ENCODE data around the gene EXOC6.
A peak's percentile ranks its signal among the peaks of the same experiment; 100 is the strongest.

Gene EXOC6

DNA sequence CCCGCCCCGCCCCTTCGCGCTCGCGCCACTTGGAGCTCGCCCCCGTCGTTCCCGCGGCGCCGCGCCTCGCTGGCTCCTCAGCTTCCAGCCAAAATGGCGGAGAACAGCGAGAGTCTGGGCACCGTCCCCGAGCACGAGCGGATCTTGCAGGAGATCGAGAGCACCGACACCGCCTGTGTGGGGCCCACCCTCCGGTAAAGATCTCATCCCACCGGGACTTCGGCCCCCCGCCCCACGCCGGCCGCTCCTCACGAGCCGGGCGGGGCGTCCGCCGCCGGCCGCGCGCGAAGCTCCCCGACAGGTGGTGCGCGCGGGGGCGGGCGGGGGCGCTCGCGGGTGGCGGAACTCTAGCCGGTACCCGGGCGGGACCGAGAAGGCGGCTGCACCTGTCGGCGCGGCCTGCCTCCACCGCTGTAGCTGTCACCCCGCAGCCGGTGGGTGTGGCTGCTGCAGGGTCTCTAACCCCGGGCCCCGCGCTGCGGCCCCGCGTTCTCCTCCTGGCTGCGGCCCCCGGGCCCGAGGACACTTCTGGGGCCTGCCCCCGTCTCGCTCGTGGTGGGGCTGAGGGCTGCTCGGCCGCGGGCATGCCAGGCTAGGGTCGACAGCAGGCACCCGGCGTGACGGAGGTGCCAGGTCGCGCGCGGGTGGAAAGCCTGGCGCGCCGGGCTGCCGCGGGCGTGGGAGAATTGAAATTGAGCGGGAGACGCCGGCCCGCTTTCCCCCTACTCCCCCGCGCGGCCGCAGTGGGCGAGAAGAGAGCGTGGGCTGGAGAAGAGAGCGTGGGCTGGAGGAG lies at the start of gene EXOC6:
EXOC6 (plus strand) TSS at position 80 of the 793 bp plus-strand sequence; CDS start at position 94, 14 bp downstream.
- peak within 1 kb of the TSS; percentile 85 for H3K4me3 ChIP-seq (replicated peaks; ENCODE audit: low read depth, low read length)
- peak; percentile 40 for DNase-seq (ENCODE audit: extremely low read depth, low read depth)
- TF ChIP-seq, protein P1, sequence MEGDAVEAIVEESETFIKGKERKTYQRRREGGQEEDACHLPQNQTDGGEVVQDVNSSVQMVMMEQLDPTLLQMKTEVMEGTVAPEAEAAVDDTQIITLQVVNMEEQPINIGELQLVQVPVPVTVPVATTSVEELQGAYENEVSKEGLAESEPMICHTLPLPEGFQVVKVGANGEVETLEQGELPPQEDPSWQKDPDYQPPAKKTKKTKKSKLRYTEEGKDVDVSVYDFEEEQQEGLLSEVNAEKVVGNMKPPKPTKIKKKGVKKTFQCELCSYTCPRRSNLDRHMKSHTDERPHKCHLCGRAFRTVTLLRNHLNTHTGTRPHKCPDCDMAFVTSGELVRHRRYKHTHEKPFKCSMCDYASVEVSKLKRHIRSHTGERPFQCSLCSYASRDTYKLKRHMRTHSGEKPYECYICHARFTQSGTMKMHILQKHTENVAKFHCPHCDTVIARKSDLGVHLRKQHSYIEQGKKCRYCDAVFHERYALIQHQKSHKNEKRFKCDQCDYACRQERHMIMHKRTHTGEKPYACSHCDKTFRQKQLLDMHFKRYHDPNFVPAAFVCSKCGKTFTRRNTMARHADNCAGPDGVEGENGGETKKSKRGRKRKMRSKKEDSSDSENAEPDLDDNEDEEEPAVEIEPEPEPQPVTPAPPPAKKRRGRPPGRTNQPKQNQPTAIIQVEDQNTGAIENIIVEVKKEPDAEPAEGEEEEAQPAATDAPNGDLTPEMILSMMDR (IDR thresholded peaks at IDR 0.05; ENCODE audit: low read depth, low read length, missing control alignments), result no peak

GRCh38 chr10:92799568-92799967 lies 48.8 kb upstream of the EXOC6 start:
- no peak for DNase-seq (ENCODE audit: extremely low read depth, low read depth)

GRCh38 chr10:92800134-92800733 lies 48.1 kb upstream of the EXOC6 start:
- no peak for DNase-seq (ENCODE audit: extremely low read depth, low read depth)
- TF ChIP-seq, protein P1 (IDR thresholded peaks at IDR 0.05; ENCODE audit: low read depth, low read length, missing control alignments), result no peak
- H3K4me3 ChIP-seq (replicated peaks; ENCODE audit: low read depth, low read length), result no peak overlapping the region

More at GRCh38 chr10:92799568-92799967, 48.8 kb upstream of the EXOC6 start:
- TF ChIP-seq, protein P1 (IDR thresholded peaks at IDR 0.05; ENCODE audit: low read depth, low read length, missing control alignments), result no peak
- no peak overlapping the region for H3K4me3 ChIP-seq (replicated peaks; ENCODE audit: low read depth, low read length)

DNA sequence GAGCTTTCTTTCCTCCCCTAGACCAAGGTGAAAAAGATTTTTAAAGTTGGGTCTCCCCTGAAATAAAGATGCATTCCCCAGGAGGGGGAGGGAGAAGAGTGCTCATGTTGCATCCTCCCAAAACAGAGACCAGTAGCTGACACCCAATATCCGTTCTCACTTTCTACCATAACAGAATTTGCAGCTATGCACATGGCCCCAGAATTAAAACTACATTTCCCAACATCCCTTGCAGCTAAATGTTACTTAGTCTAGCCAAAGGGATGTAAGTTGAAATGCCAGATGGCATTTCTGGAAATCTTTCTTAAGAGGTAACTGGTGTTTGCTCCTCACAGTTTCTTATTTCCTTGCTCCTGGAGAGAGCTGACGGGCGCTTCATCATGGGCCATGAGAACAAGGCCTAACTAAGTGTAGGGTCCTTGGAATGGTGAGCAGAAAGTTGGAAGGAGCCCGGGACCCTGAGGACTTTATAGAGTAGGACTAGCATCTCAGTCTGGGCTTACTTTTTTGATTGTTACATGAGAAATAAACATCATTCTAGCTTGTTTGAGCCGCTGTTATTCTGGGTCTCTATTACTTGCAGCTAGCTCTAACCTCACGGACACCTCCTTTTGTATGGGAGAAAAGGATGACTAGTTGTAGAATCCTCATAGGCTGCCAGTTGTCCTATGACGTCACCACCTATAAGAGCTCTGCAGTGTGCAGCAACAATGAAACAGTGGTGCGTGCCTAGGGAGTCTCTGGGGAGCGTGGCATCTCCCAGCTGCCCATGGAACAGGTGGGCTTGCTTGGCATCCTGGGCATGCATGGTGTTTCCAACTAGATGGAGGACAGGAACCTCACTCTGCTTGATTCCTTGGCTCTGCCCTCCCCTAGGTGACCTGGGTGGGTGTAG lies 46.1 kb upstream of the EXOC6 start:
- TF ChIP-seq, protein P1 (IDR thresholded peaks at IDR 0.05; ENCODE audit: low read depth, low read length, missing control alignments), result no peak
- no peak for DNase-seq (ENCODE audit: extremely low read depth, low read depth)
- H3K4me3 ChIP-seq (replicated peaks; ENCODE audit: low read depth, low read length), result no peak overlapping the region

DNA sequence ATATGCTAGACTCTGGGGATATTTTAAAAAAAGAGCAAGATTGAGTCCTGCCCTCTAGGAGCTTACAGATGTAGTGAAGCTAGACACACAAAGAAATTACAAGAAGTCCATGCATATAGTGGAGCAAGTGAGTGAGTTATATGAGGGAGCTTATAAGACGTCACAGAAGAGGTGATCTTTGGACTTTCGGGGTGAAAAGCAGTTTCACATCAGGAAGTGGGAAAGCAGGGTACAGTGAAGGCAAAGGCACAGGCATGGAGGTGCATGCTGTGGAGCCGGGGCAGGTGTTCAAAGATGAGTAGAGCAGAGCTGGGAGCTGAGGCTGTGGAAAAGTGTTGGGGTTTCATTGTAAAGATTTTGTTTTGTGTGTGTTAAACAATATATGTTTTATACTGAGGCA lies 38.5 kb upstream of the EXOC6 start:
- TF ChIP-seq, protein P1 (IDR thresholded peaks at IDR 0.05; ENCODE audit: low read depth, low read length, missing control alignments), result no peak
- DNase-seq (ENCODE audit: extremely low read depth, low read depth), result no peak
- no peak overlapping the region for H3K4me3 ChIP-seq (replicated peaks; ENCODE audit: low read depth, low read length)

DNA sequence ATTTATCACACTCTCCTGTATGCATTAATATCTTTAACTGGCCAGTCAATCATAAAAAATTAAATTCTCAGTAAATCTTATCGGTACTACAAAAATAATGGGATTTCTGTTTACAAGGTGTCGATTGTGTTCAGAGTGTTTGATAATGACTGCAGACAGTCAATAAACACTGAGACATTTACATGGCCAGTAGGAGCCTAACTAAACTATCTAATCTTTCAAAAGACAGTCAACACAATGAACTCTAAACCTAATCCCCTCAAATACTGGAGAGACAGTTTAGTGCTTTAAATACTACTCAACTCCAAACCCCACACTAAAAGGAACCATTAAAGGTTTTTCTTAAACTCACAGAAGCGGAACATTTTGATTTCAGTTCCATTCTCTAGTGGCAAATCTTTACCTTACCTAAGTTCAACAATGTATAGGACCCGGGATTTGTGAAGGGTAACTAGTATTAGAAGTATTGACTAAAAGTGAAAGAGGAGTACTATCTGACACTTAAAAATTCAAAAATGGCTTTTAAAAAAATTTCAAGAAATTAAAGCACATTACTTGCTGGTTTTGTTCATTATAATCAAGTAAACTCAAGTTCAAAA lies 37.3 kb upstream of the EXOC6 start:
- H3K4me3 ChIP-seq (replicated peaks; ENCODE audit: low read depth, low read length), result no peak overlapping the region
- no peak for DNase-seq (ENCODE audit: extremely low read depth, low read depth)
- TF ChIP-seq, protein P1 (IDR thresholded peaks at IDR 0.05; ENCODE audit: low read depth, low read length, missing control alignments), result no peak
